H1 (cell line): ENCODE measurements around the gene PEX26. TPM values are rescaled to one million over a fixed set of nuclear protein-coding genes. Genes with fewer than 3 reads are reported as not detected.

Source experiments
- CTCF ChIA-PET: fragments of 300-600 bp; sonication (Branson Sonifier 250); formaldehyde crosslinking; loops from one replicate; lab custom pipeline; 2021; ENCODE audit not compliant: partially characterized antibody; lab: Charles Lee
- POLR2A ChIA-PET: fragments of 300-600 bp; sonication (Branson Sonifier 250); formaldehyde crosslinking; loops from one replicate; lab custom pipeline; 2021; ENCODE audit warnings: inconsistent platforms; ENCODE audit not compliant: partially characterized antibody; lab: Charles Lee
- DNase-seq, 2 experiments: peaks; one replicate each; pipeline versions ENCODE4 v3.0.0 to v3.0.0-alpha.2; 2010 to 2022; ENCODE audit warnings: low spot score in 2 of 2, low read depth in 1 of 2, mixed read lengths in 1 of 2
- FAIRE-seq: peaks from 2 replicates; lab custom pipeline; 2011; peaks lifted over from hg19 to GRCh38; lab: Jason Lieb, UNC
- H2AFZ ChIP-seq: 2 replicates; pipeline ENCODE4 v1.8.1; 2012; ENCODE audit warnings: low read length, inconsistent platforms
- H2AK5ac ChIP-seq: 2 replicates; pipeline ENCODE4 v1.6.1; 2013; ENCODE audit warnings: low read depth, low read length
- H2BK120ac ChIP-seq: replicated peaks from 2 replicates; pipeline ENCODE3; 2013; ENCODE audit warnings: low read depth, low read length, inconsistent platforms
- H2BK12ac ChIP-seq: 2 replicates; pipeline ENCODE4 v1.6.1; 2013; ENCODE audit warnings: low read depth, low read length
- H2BK15ac ChIP-seq: 2 replicates; pipeline ENCODE4 v1.6.1; 2013; ENCODE audit warnings: low read length
- H2BK20ac ChIP-seq: 2 replicates; pipeline ENCODE4 v1.6.1; 2013; ENCODE audit warnings: low read length
- H2BK5ac ChIP-seq: 2 replicates; pipeline ENCODE4 v1.6.1; 2013; ENCODE audit warnings: low read depth, low read length
- H3K14ac ChIP-seq: 2 replicates; pipeline ENCODE4 v1.6.1; 2013; ENCODE audit warnings: inconsistent platforms; ENCODE audit not compliant: insufficient read length
- H3K18ac ChIP-seq: 2 replicates; pipeline ENCODE4 v1.6.1; 2013; ENCODE audit warnings: low read length; ENCODE audit errors: extremely low read depth
- H3K23ac ChIP-seq: 2 replicates; pipeline ENCODE4 v1.6.1; 2013; ENCODE audit warnings: inconsistent platforms; ENCODE audit not compliant: insufficient read length
- H3K23me2 ChIP-seq: 2 replicates; pipeline ENCODE4 v1.6.1; 2013; ENCODE audit warnings: low read depth, low read length
- H3K27ac ChIP-seq: 2 replicates; pipeline ENCODE4 v1.6.1; 2011; ENCODE audit warnings: low read depth, low read length, inconsistent platforms
- H3K27me3 ChIP-seq, 4 experiments: replicated peaks in 1 of 4; 1 replicate in 1 of 4; 2 replicates in 3 of 4; pipeline versions ENCODE4 v1.6.1 to v1.8.1; 2011 to 2013; ENCODE audit warnings: low read length in 3 of 4, mild to moderate bottlenecking in 3 of 4, inconsistent platforms in 2 of 4, mixed read lengths in 2 of 4, moderate library complexity in 1 of 4; ENCODE audit not compliant: control insufficient read depth in 3 of 4, insufficient read depth in 3 of 4; ENCODE audit errors: extremely low read depth in 1 of 4
- H3K36me3 ChIP-seq, 4 experiments: 2 replicates each; pipeline versions ENCODE4 v1.6.1 to v1.8.1; 2011 to 2013; ENCODE audit warnings: mild to moderate bottlenecking in 4 of 4, low read length in 3 of 4, moderate library complexity in 2 of 4, control low read depth in 1 of 4, inconsistent platforms in 1 of 4; ENCODE audit not compliant: insufficient read depth in 4 of 4, control insufficient read depth in 2 of 4
- H3K4ac ChIP-seq: replicated peaks from 2 replicates; pipeline ENCODE3; 2013; ENCODE audit warnings: low read length, low read depth, mixed read lengths, inconsistent platforms; ENCODE audit not compliant: insufficient read length
- H3K4me1 ChIP-seq, 4 experiments: replicated peaks in 1 of 4; 1 replicate in 1 of 4; 2 replicates in 3 of 4; pipeline versions ENCODE4 v1.6.1 to v1.8.1; 2011 to 2013; ENCODE audit warnings: low read length in 3 of 4, inconsistent platforms in 2 of 4, mixed read lengths in 1 of 4; ENCODE audit not compliant: insufficient read depth in 4 of 4, control insufficient read depth in 3 of 4
- H3K4me2 ChIP-seq, 2 experiments: 2 replicates each; pipeline versions ENCODE4 v1.6.1 to v1.8.1; 2011 to 2013; ENCODE audit warnings: low read depth in 2 of 2, low read length in 2 of 2, control low read depth in 1 of 2, inconsistent platforms in 1 of 2, mild to moderate bottlenecking in 1 of 2; ENCODE audit not compliant: insufficient read depth in 1 of 2
- H3K4me3 ChIP-seq, 4 experiments: fragments of 200-600, 300-600 bp in 1 of 4; sonication (generic), shearing (Covaris generic), sonication (Bioruptor Twin) in 1 of 4; 2 replicates each; pipeline versions ENCODE4 v1.5.1 to v1.8.1; 2011 to 2016; ENCODE audit warnings: low read length in 4 of 4, low read depth in 3 of 4, control low read depth in 2 of 4, inconsistent platforms in 2 of 4, mild to moderate bottlenecking in 2 of 4, mixed read lengths in 1 of 4, moderate library complexity in 1 of 4; ENCODE audit not compliant: insufficient read depth in 2 of 4; ENCODE audit errors: extremely low read depth in 1 of 4
- H3K56ac ChIP-seq: replicated peaks from 2 replicates; pipeline ENCODE3; 2013; ENCODE audit warnings: low read depth, mild to moderate bottlenecking, mixed read lengths, low read length, inconsistent platforms; ENCODE audit not compliant: insufficient read length
- H3K79me1 ChIP-seq: 2 replicates; pipeline ENCODE4 v1.6.1; 2013; ENCODE audit warnings: low read depth, low read length, control low read depth
- H3K79me2 ChIP-seq, 2 experiments: 2 replicates each; pipeline versions ENCODE4 v1.6.1 to v1.8.1; 2012 to 2013; ENCODE audit warnings: low read length in 2 of 2, mild to moderate bottlenecking in 2 of 2, inconsistent platforms in 1 of 2; ENCODE audit not compliant: insufficient read depth in 2 of 2, control insufficient read depth in 1 of 2
- H3K9ac ChIP-seq, 4 experiments: replicated peaks in 1 of 4; 1 replicate in 1 of 4; 2 replicates in 3 of 4; pipeline versions ENCODE4 v1.6.1 to v1.8.1; 2011 to 2013; ENCODE audit warnings: low read depth in 3 of 4, low read length in 3 of 4, control low read depth in 2 of 4, mild to moderate bottlenecking in 2 of 4, moderate library complexity in 2 of 4, inconsistent platforms in 1 of 4; ENCODE audit errors: extremely low read depth in 1 of 4
- H3K9me3 ChIP-seq, 2 experiments: 2 replicates each; pipeline versions ENCODE4 v1.6.1 to v1.8.1; 2012 to 2013; ENCODE audit warnings: mild to moderate bottlenecking in 2 of 2, moderate library complexity in 2 of 2, control low read depth in 1 of 2, inconsistent platforms in 1 of 2, low read depth in 1 of 2, low read length in 1 of 2, mixed read lengths in 1 of 2; ENCODE audit not compliant: insufficient read depth in 2 of 2
- H4K20me1 ChIP-seq, 2 experiments: replicated peaks in 1 of 2; 2 replicates each; pipeline versions ENCODE3 to v1.8.1; 2011 to 2013; ENCODE audit warnings: inconsistent platforms in 2 of 2, low read length in 2 of 2, mild to moderate bottlenecking in 1 of 2; ENCODE audit not compliant: insufficient read depth in 2 of 2, control insufficient read depth in 1 of 2
- H4K5ac ChIP-seq: 2 replicates; pipeline ENCODE4 v1.6.1; 2013; ENCODE audit warnings: low read length, low read depth, mixed read lengths, inconsistent platforms; ENCODE audit not compliant: insufficient read length
- H4K8ac ChIP-seq: 2 replicates; pipeline ENCODE4 v1.8.0; 2013; ENCODE audit warnings: mild to moderate bottlenecking, moderate library complexity, low read length, inconsistent platforms; ENCODE audit not compliant: insufficient read depth; ENCODE audit errors: extremely low read depth
- H4K91ac ChIP-seq: replicated peaks from 2 replicates; pipeline ENCODE3; 2013; ENCODE audit warnings: low read length, mixed read lengths, inconsistent platforms; ENCODE audit not compliant: insufficient read length
- BACH1 ChIP-seq: IDR thresholded peaks from 2 replicates; pipeline ENCODE4 v1.6.1; 2012; ENCODE audit warnings: low read length, improper control_type of control experiment
- KDM4A ChIP-seq: IDR thresholded peaks from one replicate; pipeline ENCODE4 v1.7.1; 2012; ENCODE audit warnings: low read depth, mild to moderate bottlenecking, moderate library complexity, low read length, inconsistent platforms; ENCODE audit not compliant: severe bottlenecking
- RXRA ChIP-seq: IDR thresholded peaks from 2 replicates; pipeline ENCODE4 v1.6.1; 2011; ENCODE audit warnings: low read depth, mild to moderate bottlenecking, low read length, moderate library complexity; ENCODE audit not compliant: insufficient read depth
- SAP30 ChIP-seq: fragments of 300-600 bp; sonication (generic); IDR thresholded peaks from 2 replicates; pipeline ENCODE4 v1.7.1; 2012; ENCODE audit warnings: low read length, moderate library complexity, mild to moderate bottlenecking, inconsistent platforms; ENCODE audit not compliant: insufficient read depth, insufficient replicate concordance
- SIRT6 ChIP-seq: IDR thresholded peaks from one replicate; pipeline ENCODE4 v1.7.1; 2012; ENCODE audit warnings: low read length, inconsistent platforms
- SP4 ChIP-seq: IDR thresholded peaks from 2 replicates; pipeline ENCODE4 v1.6.1; 2012; ENCODE audit warnings: low read length, inconsistent platforms
- TAF1 ChIP-seq: IDR thresholded peaks from 2 replicates; pipeline ENCODE4 v1.6.1; 2011; ENCODE audit warnings: mild to moderate bottlenecking, low read depth, low read length
- WGBS, 2 experiments: shearing (Covaris generic) in 1 of 2; methylation state at CpG; one replicate each; pipeline versions ENCODE4 v1.1.6 to v1.1.7; 2013 to 2015; ENCODE audit warnings: low lambda C conversion rate in 2 of 2, mixed read lengths in 2 of 2, inconsistent platforms in 1 of 2, low coverage in 1 of 2, missing lambda C conversion rate in 1 of 2; ENCODE audit not compliant: insufficient replicate concordance in 2 of 2, insufficient coverage in 1 of 2, insufficient read length in 1 of 2; ENCODE audit errors: extremely low coverage in 1 of 2, missing lambda C conversion rate in 1 of 2; 5-methylcytosine and 5-hydroxymethylcytosine counted together
- polyA plus RNA-seq, 7 experiments: library from polyadenylated mRNA; depleted of rRNA in 3 of 7; stranded (reverse) in 5 of 7; unstranded in 2 of 7; fragments of >200 nt in 5 of 7; fragments of 200-250 nt in 2 of 7; gene quantifications; 1 replicate in 5 of 7; 2 replicates in 1 of 7; 4 replicates in 1 of 7; pipeline versions ENCODE4 v1.2.1 to v1.2.3, GENCODE V29; 2011 to 2013; ENCODE audit warnings: missing spikeins in 2 of 7, mixed read lengths in 2 of 7
- total RNA-seq: library from RNA; stranded (reverse); fragmentation: NEBNext Ultra II Directional; extraction: Animal tissue kit (Norgen Biotek cat#: 25700); gene quantifications from 2 replicates; pipeline ENCODE4 v1.2.1, GENCODE V29; 2021
- TF ChIP-seq, protein P1 (sequence below): IDR thresholded peaks from 2 replicates; pipeline ENCODE4 v1.6.1; 2012; ENCODE audit warnings: low read length, inconsistent platforms
- TF ChIP-seq, protein P2 (sequence below), 3 experiments: IDR thresholded peaks; 1 replicate in 2 of 3; 2 replicates in 1 of 3; pipeline versions ENCODE4 v1.5.1 to v1.6.1; 2011; ENCODE audit warnings: low read length in 3 of 3, mild to moderate bottlenecking in 3 of 3, inconsistent platforms in 2 of 3, low read depth in 1 of 3, moderate library complexity in 1 of 3; ENCODE audit not compliant: insufficient read depth in 1 of 3; ENCODE audit errors: control extremely low read depth in 1 of 3

Gene PEX26
- total and polyA plus RNA-seq, 2 of the 8 experiments (the other 6 are each of a cell fraction or from before 2014, with no cell fraction given): 33.1 to 49.0 TPM

DNA sequence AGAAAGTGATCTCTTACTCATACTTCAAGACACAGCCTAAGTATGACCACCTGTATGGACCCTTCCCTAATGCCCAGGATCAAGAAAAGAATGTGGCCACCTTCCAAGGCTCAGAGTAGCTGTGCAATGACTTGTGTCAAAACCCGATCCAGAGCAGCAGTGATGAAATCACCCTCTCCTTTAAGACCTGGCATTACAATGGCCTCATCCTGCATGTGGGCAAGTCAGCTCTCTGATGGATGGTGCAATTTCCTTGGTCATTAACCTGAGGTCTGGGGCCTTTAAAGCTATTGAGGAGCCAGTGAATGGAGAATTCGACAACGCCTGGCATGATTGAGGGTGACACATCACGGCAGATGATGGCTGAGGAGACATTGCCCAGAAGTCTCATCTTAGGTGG lies 23.7 kb downstream of the PEX26 start:
- Histone ChIP-seq H2AK5ac (no peak overlapping the region), H2AFZ (no peak overlapping the region), H4K8ac (no peak overlapping the region), H3K14ac (no peak overlapping the region), H3K23ac (no peak overlapping the region), H4K5ac (no peak overlapping the region), H3K18ac (no peak overlapping the region), H4K20me1 (no peaks in the 10 kb centered on the region), H2BK12ac (no peak overlapping the region), H3K23me2 (no peaks in the 10 kb centered on the region), H3K79me1 (no peaks in the 10 kb centered on the region), H3K79me2 (no peaks in the 10 kb centered on the region), H3K27me3 (peaks cover 0 to 2% (median 0%) of the 10 kb centered on the region in 4 experiments; a peak in 1 of 7 replicates), H2BK120ac (no peak overlapping the region), H3K36me3 (no peaks in the 10 kb centered on the region), H3K9ac (no peak overlapping the region), H3K4ac (no peak overlapping the region), H2BK5ac (no peak overlapping the region), H3K4me3 (no peak overlapping the region), H2BK15ac (no peak overlapping the region), H3K9me3 (peaks cover 3 to 8% of the 10 kb centered on the region in 2 experiments), H2BK20ac (no peak overlapping the region), H3K4me1 (no peaks in the 10 kb centered on the region), H3K4me2 (no peak overlapping the region), H4K91ac (no peak overlapping the region), H3K27ac (no peak overlapping the region), H3K56ac (no peak overlapping the region)
- DNase-seq (no peak), FAIRE-seq (no peak)
- 93% methylated on average over 4 of the region's 4 CpGs; no CpG with 5 or more reads in 1 of the 2 experiments for WGBS, 2 experiments
- POLR2A ChIA-PET: interaction anchor here (1.4 to 1.5 kb wide), 3 partner anchors 22 to 273 kb away, joined by 3 to 5 read pairs (median 3); partner anchors contain the start of gene USP18
- CTCF ChIA-PET: interaction anchor here (0.6 to 1.0 kb wide), 3 partner anchors 15 to 887 kb away, joined by 3 to 4 read pairs (median 3); no protein-coding TSS in a partner anchor
- TF ChIP-seq TAF1 (no peak), BACH1 (no peak), SP4 (no peak), RXRA (no peak), SIRT6 (no peak), KDM4A (no peak), SAP30 (no peak)
- TF ChIP-seq, protein P1, sequence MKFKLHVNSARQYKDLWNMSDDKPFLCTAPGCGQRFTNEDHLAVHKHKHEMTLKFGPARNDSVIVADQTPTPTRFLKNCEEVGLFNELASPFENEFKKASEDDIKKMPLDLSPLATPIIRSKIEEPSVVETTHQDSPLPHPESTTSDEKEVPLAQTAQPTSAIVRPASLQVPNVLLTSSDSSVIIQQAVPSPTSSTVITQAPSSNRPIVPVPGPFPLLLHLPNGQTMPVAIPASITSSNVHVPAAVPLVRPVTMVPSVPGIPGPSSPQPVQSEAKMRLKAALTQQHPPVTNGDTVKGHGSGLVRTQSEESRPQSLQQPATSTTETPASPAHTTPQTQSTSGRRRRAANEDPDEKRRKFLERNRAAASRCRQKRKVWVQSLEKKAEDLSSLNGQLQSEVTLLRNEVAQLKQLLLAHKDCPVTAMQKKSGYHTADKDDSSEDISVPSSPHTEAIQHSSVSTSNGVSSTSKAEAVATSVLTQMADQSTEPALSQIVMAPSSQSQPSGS: no peak
- TF ChIP-seq, protein P2, sequence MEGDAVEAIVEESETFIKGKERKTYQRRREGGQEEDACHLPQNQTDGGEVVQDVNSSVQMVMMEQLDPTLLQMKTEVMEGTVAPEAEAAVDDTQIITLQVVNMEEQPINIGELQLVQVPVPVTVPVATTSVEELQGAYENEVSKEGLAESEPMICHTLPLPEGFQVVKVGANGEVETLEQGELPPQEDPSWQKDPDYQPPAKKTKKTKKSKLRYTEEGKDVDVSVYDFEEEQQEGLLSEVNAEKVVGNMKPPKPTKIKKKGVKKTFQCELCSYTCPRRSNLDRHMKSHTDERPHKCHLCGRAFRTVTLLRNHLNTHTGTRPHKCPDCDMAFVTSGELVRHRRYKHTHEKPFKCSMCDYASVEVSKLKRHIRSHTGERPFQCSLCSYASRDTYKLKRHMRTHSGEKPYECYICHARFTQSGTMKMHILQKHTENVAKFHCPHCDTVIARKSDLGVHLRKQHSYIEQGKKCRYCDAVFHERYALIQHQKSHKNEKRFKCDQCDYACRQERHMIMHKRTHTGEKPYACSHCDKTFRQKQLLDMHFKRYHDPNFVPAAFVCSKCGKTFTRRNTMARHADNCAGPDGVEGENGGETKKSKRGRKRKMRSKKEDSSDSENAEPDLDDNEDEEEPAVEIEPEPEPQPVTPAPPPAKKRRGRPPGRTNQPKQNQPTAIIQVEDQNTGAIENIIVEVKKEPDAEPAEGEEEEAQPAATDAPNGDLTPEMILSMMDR (IDR thresholded peaks at IDR 0.05; ENCODE audit: control extremely low read depth in 1 of 3, insufficient read depth in 1 of 3, low read depth in 1 of 3, low read length in 3 of 3): no peak
